Mesodermal cell (in vitro differentiated cells): ENCODE measurements around the gene DHX8.

Source experiments
- H3K27ac ChIP-seq: 2 replicates; pipeline ENCODE4 v1.7.0; 2013; ENCODE audit warnings: mild to moderate bottlenecking, low read depth, low read length, moderate library complexity; ENCODE audit not compliant: severe bottlenecking
- H3K36me3 ChIP-seq: 2 replicates; pipeline ENCODE4 v1.7.1; 2013; ENCODE audit warnings: mild to moderate bottlenecking, low read length, moderate library complexity; ENCODE audit not compliant: control insufficient read depth, insufficient read depth
- H3K4me1 ChIP-seq: one replicate; pipeline ENCODE4 v1.7.1; 2013; ENCODE audit warnings: mild to moderate bottlenecking, low read length; ENCODE audit not compliant: insufficient read depth, control insufficient read depth, poor library complexity, severe bottlenecking
- H3K4me3 ChIP-seq: 2 replicates; pipeline ENCODE4 v1.7.0; 2013; ENCODE audit warnings: low read length, control low read depth, mild to moderate bottlenecking; ENCODE audit not compliant: insufficient read depth, poor library complexity, severe bottlenecking; ENCODE audit errors: extremely low read depth
- H3K9me3 ChIP-seq: 2 replicates; pipeline ENCODE4 v1.7.1; 2013; ENCODE audit warnings: mild to moderate bottlenecking, low read length, moderate library complexity; ENCODE audit not compliant: control insufficient read depth
- WGBS, 2 experiments: methylation state at CpG; one replicate each; pipeline ENCODE4 v1.1.5; 2013; ENCODE audit warnings: missing lambda C conversion rate in 2 of 2; ENCODE audit not compliant: insufficient coverage in 2 of 2; 5-methylcytosine and 5-hydroxymethylcytosine counted together

Gene DHX8

DNA sequence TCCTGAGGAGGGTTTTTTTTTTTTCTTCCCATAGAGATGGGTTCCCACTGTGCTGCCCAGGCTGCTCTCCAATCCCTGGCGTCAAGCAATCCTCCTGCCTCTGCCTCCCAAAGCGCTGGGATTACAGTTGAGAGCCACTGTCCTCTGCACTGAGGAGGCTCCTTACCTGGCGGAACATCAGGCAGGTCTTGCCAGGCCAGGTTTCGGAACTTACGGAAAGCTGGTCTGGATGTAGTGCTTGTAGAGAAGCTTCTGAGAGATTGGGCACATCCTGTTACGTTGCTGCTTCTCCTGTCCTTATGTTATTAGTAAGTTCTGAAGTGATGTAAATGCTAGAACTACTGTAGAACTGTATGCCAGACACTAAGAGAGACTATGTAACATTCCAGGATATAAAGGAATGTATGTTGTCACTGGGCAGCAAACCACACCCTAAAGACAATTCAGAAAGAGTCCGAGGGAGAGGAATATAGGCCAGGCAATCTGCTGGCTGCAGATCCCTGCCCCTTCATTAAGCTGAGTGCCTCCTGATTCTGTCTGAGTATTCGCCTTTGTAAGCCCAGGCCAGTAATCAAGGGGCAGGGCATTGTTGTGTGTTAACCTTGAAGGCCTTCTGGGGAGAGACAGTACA is 41.3 kb downstream of the DHX8 start:
- peaks cover 79% of the 10 kb centered on the region for H3K36me3 ChIP-seq
- 91 to 93% methylated on average over 6 to 8 of the region's 8 CpGs for WGBS, 2 experiments
- H3K4me3 ChIP-seq: no peak overlapping the region
- H3K4me1 ChIP-seq: peaks cover 44% of the 10 kb centered on the region
- H3K27ac ChIP-seq: peak overlapping the region; percentile 85
- no peaks in the 10 kb centered on the region for H3K9me3 ChIP-seq

DNA sequence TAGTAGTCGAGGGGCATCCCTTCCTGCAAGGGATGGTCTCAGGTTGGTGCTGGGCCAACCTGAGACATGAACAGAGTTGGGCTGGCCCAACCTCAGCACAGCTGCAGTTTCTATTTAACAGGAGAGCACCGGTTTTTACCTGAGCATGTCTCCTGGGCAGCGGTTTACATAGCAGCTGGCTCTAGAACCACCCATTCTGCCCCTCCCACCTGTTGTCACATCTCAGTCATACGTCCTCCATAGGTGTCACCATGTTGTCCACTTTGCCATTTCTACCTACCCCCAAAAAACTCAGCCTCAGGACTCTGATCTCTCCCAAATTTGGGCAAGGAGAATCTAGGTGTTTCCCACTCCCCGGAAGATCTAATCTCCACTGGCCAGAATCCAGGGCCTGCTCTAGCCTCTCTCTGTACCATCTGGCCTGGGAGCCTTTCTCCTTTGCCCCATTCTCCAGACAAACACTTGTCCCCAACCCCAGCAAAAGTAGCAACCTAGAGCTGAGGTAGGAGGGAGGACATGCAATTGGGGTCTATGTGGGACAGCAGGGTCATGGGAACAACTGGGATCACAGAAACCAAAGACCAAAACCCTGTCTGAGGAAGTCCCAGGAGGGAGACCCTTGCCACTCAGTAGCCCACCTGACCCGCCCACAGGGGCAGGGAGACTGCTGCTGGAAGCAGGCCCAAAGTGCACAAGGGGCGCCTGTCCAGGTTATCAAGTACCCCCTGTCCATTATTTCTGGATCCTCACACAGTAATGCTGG is 43.3 kb downstream of the DHX8 start:
- H3K9me3 ChIP-seq: no peaks in the 10 kb centered on the region
- no peak overlapping the region for H3K4me3 ChIP-seq
- peaks cover 67% of the 10 kb centered on the region for H3K36me3 ChIP-seq
- peaks cover 58% of the 10 kb centered on the region for H3K4me1 ChIP-seq
- H3K27ac ChIP-seq: no peak overlapping the region
- 88 to 93% methylated on average over 4 to 6 of the region's 7 CpGs for WGBS, 2 experiments

- Histone ChIP-seq H3K9me3 (no peaks in the 10 kb centered on the region), H3K4me3 (no peak overlapping the region), H3K4me1 (peaks cover 58% of the 10 kb centered on the region), H3K27ac (no peak overlapping the region), H3K36me3 (peaks cover 66% of the 10 kb centered on the region)
- 83 to 91% methylated on average over 8 to 9 of the region's 13 CpGs for WGBS, 2 experiments
These were observed 44.7 kb downstream of the DHX8 start for GRCh38 chr17:43528319-43528987.

DNA sequence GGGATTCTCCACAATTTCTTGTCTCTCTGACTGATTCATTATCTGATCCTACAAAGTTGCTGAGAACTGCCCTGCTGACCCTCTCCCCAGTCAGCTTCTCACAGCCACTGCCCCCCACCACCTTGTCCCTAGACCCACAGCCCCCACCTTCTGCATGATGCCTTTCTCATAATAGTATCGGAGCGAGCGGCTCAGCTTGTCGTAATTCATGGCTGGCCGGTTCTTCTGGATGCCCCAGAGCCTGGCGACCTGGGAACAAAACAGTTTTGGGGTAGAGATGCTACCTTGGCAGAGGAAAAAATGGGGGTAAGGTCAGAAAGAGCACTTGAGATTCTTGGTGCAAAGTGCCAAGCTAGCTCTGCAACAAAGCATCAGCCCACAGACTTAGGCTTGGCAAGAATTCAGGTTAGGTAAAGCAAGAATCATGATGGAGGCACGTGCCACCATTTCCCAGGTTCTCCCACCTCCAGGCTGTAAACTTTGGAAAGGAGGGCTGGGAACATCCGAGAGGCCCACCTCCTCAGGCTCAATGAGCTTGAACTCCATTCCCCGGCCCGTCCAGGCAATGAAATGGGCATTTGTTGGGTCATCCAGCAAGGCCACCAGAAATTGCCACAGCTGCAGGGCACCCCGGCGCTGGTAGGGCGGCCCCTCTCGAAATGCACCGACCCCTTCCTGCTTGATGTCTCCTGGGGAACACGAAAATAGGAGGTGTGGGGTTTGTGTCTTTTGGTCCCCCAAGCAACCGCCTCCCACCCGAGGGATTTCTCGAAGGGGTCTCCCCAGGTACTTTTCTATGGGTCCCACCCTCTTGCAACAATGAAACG is 45.4 kb downstream of the DHX8 start:
- no peaks in the 10 kb centered on the region for H3K9me3 ChIP-seq
- 95 to 97% methylated on average over 15 to 19 of the region's 20 CpGs for WGBS, 2 experiments
- H3K27ac ChIP-seq: peak overlapping the region; percentile 96
- peaks cover 62% of the 10 kb centered on the region for H3K36me3 ChIP-seq
- peaks cover 58% of the 10 kb centered on the region for H3K4me1 ChIP-seq
- no peak overlapping the region for H3K4me3 ChIP-seq

DNA sequence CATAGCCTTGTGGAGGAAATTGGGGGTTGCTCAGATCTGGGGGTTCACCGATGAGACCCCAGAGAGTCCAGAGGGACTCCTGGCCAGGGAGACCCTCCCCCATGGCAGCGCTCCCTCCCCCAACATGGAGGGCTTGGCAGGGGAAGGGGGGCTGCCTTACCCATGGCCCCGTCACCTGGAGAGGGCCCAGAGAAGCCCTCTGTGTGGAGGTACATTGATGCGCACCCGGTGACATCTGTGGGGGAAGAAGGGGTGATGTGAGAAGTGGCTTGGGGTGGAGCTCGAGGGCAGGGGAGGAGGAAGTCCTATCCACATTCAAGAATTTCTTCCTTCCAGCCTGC is 46.1 kb downstream of the DHX8 start:
- Histone ChIP-seq H3K4me1 (peaks cover 51% of the 10 kb centered on the region), H3K9me3 (no peaks in the 10 kb centered on the region), H3K27ac (peak overlapping the region; percentile 96), H3K36me3 (peaks cover 59% of the 10 kb centered on the region), H3K4me3 (peak overlapping the region; percentile 16)
- WGBS, 2 experiments: 71% methylated on average over 1 of the region's 6 CpGs; no CpG with 5 or more reads in 1 of the 2 experiments

DNA sequence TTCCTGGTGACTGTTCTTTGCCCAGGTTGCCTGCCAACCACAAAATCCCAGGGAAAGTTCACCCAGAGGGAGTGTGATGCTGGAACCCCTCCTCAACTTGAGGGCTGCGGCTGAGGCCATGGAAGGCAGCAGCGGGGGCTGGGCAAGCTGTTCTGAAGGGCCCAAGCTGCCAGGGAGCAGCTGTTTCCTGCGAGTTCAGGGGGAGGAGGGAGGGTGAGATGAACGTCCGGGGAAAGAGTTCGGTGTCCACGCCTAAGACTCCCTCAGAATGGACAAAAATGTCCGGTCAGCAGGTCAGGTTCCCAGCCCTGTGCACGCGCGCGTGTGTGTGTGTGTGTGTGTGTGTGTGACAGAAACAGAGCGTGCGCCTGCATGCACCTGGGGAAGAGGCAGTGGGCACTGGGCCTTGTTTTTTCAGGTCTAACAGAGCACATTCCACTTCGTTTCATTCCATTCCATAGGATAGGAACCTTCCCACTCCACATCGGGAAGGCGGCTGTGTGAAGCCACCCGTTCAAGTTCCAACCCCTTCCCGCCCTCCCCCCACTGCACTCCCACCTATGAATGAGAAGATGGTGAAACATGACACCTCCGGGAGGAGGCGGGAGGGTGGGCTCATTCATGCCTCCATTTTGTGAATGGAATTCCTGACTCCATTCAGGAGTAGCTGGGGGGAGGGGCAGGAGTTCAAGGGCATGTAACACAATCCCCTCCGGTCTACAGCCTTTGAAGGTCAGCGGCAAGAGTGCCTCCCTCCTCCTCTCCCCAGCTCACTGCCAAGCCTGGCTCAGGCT is 46.7 kb downstream of the DHX8 start:
- Histone ChIP-seq H3K27ac (peak overlapping the region; percentile 96), H3K4me1 (peaks cover 46% of the 10 kb centered on the region), H3K9me3 (no peaks in the 10 kb centered on the region), H3K36me3 (peaks cover 62% of the 10 kb centered on the region), H3K4me3 (peak overlapping the region; percentile 16)
- WGBS, 2 experiments: 4 to 8% methylated on average over 9 to 13 of the region's 23 CpGs

GRCh38 chr17:43531082-43531378 is 47.3 kb downstream of the DHX8 start:
- WGBS, 2 experiments: 0 to 38% methylated on average over 1 to 3 of the region's 3 CpGs
- H3K27ac ChIP-seq: peak overlapping the region; percentile 96
- H3K36me3 ChIP-seq: peaks cover 63% of the 10 kb centered on the region
- H3K9me3 ChIP-seq: no peaks in the 10 kb centered on the region
- no peak overlapping the region for H3K4me3 ChIP-seq
- H3K4me1 ChIP-seq: peaks cover 43% of the 10 kb centered on the region

- Histone ChIP-seq H3K4me3 (no peak overlapping the region), H3K9me3 (no peaks in the 10 kb centered on the region), H3K4me1 (peaks cover 45% of the 10 kb centered on the region), H3K36me3 (peaks cover 59% of the 10 kb centered on the region), H3K27ac (no peak overlapping the region)
- WGBS, 2 experiments: 50 to 86% methylated on average over 2 to 8 of the region's 8 CpGs
These were observed 48.2 kb downstream of the DHX8 start for GRCh38 chr17:43531955-43532354.

DNA sequence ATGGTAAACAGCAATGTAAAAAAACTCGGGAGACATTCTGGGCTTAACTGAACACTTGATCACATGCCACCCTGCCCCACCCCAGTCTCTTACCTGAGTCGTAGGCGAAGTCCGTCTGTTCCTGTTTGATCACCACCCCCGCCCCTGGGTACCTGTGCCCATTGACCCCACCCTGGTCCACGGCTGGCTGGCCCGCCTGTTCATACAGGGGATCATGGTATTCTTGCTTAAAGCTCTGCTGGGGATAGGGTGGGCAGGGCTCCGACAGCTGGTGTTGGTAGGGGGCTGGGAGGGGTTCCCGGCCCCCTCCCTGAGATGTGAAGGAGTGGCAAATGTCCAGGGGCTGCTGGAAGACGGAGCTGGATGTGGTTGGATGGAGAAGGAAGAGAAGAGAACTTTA is 48.8 kb downstream of the DHX8 start:
- H3K4me1 ChIP-seq: peaks cover 46% of the 10 kb centered on the region
- H3K36me3 ChIP-seq: peaks cover 55% of the 10 kb centered on the region
- WGBS, 2 experiments: 95% methylated on average over 7 to 8 of the region's 10 CpGs

GRCh38 chr17:43533699-43534098 is 49.9 kb downstream of the DHX8 start:
- Histone ChIP-seq H3K4me3 (no peak overlapping the region), H3K27ac (no peak overlapping the region), H3K4me1 (peaks cover 41% of the 10 kb centered on the region), H3K9me3 (no peaks in the 10 kb centered on the region), H3K36me3 (peaks cover 47% of the 10 kb centered on the region)
- 100% methylated on average over 1 to 3 of the region's 4 CpGs for WGBS, 2 experiments

More for the DNA sequence above, 48.8 kb downstream of the DHX8 start:
- Histone ChIP-seq H3K9me3 (no peaks in the 10 kb centered on the region), H3K4me3 (no peak overlapping the region), H3K27ac (no peak overlapping the region)
